Measurements from ENCODE around the gene CD109.

DNA sequence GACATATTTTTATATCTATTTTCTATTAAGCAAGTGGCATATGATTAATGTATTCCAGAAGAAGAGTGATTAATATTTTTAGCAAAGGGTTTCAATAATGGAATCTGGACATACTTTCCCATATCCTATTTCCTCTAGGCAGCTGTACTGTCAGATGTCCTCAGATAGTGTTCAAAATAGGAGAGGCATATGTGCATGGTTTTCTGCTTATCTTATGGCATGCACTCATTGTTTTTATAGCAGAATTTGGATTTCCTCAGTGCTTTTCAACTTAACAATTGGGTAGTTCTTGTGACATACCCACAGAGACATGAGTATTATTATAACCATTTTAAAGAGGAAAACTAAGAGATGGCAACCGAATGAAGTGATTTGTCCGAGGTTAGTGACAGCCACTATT is 29.6 kb upstream of the CD109 start:
- TF ChIP-seq, protein P1, sequence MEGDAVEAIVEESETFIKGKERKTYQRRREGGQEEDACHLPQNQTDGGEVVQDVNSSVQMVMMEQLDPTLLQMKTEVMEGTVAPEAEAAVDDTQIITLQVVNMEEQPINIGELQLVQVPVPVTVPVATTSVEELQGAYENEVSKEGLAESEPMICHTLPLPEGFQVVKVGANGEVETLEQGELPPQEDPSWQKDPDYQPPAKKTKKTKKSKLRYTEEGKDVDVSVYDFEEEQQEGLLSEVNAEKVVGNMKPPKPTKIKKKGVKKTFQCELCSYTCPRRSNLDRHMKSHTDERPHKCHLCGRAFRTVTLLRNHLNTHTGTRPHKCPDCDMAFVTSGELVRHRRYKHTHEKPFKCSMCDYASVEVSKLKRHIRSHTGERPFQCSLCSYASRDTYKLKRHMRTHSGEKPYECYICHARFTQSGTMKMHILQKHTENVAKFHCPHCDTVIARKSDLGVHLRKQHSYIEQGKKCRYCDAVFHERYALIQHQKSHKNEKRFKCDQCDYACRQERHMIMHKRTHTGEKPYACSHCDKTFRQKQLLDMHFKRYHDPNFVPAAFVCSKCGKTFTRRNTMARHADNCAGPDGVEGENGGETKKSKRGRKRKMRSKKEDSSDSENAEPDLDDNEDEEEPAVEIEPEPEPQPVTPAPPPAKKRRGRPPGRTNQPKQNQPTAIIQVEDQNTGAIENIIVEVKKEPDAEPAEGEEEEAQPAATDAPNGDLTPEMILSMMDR (IDR thresholded peaks at IDR 0.05), result no peak
- TF ChIP-seq POLR2AphosphoS5 (IDR thresholded peaks at IDR 0.05), result no peak
